Measurements from ENCODE around the gene RBMX. TPM values are rescaled to one million over a fixed set of nuclear protein-coding genes. Genes with fewer than 3 reads are reported as not detected.

The RBMX gene
- total RNA-seq, 1 experiment from 2014 or later: 414 TPM

GRCh38 chrX:136889269-136889668, 8.7 kb upstream of the RBMX start:
- H3K79me1 ChIP-seq (ENCODE audit: insufficient read depth, low read depth, low read length, poor library complexity, severe bottlenecking): no peaks in the 10 kb centered on the region
- H3K79me2 ChIP-seq (ENCODE audit: insufficient read depth, low read length): no peaks in the 10 kb centered on the region
- no peak overlapping the region for H2BK20ac ChIP-seq (ENCODE audit: low read depth, low read length, poor library complexity, severe bottlenecking)
- H3K27ac ChIP-seq (ENCODE audit: insufficient read length, low read depth, low read length): no peak overlapping the region
- no peak overlapping the region for H2BK12ac ChIP-seq (ENCODE audit: insufficient read length, low read depth, low read length)
- H4K91ac ChIP-seq (ENCODE audit: insufficient read length, low read depth, low read length): no peak overlapping the region
- no peak overlapping the region for H4K5ac ChIP-seq (ENCODE audit: insufficient read length, low read depth, low read length)
- Mint-ChIP-seq H3K27ac (no peak overlapping the region), H3K36me3 (ENCODE audit: insufficient read depth in 1 of 3, low read depth in 3 of 3) (peaks cover 0 to 2% (median 0%) of the 10 kb centered on the region in 3 experiments; a peak in 3 of 7 replicates), H3K9me3 (peaks cover 54 to 69% of the 10 kb centered on the region in 2 experiments), H3K27me3 (ENCODE audit: low read depth) (no peaks in the 10 kb centered on the region; the same call in 1 of the 2 replicates), H3K4me1 (peaks cover 2 to 7% of the 10 kb centered on the region in 2 experiments), H3K4me3 (no peak overlapping the region)
- no peak overlapping the region for H2BK120ac ChIP-seq (ENCODE audit: low read depth, low read length, poor library complexity, severe bottlenecking)
- H2AFZ ChIP-seq (ENCODE audit: low read length): no peak overlapping the region
- H2AK5ac ChIP-seq (ENCODE audit: insufficient read length, low read length): no peak overlapping the region
- whole genome bisulfite sequencing (ENCODE audit: extremely low coverage, insufficient read length, low lambda C conversion rate): no CpG with 5 or more reads among the region's 7 CpGs
- no peaks in the 10 kb centered on the region for H3K23me2 ChIP-seq (ENCODE audit: insufficient read length, low read depth, low read length, poor library complexity, severe bottlenecking)
- no peak for DNase-seq
- H2BK5ac ChIP-seq (ENCODE audit: insufficient read length, low read length): no peak overlapping the region
- no peaks in the 10 kb centered on the region for H4K20me1 ChIP-seq (ENCODE audit: control insufficient read depth, insufficient read depth, insufficient read length)
- no peak overlapping the region for H3K14ac ChIP-seq (ENCODE audit: insufficient read depth, low read length)
- no peaks in the 10 kb centered on the region for H3K27me3 ChIP-seq (ENCODE audit: insufficient read depth, low read length)
- no peak overlapping the region for H4K8ac ChIP-seq (replicated peaks; ENCODE audit: insufficient read length, low read depth, low read length)
- H3T11ph ChIP-seq (ENCODE audit: low read length): no peak overlapping the region
- H3K4ac ChIP-seq (ENCODE audit: low read depth, low read length): no peak overlapping the region
- no peak overlapping the region for H3K23ac ChIP-seq (ENCODE audit: insufficient read length, low read depth, low read length)
- H3K56ac ChIP-seq (ENCODE audit: insufficient read length, low read depth, low read length): no peak overlapping the region
- H3K18ac ChIP-seq (ENCODE audit: insufficient read length, low read depth, low read length): no peak overlapping the region
- H3K9me3 ChIP-seq (ENCODE audit: control insufficient read depth, low read depth, low read length): peaks cover 20% of the 10 kb centered on the region
- no peak overlapping the region for H3K9ac ChIP-seq (ENCODE audit: extremely low read depth, insufficient read length, low read length)
- H3K4me1 ChIP-seq (ENCODE audit: insufficient read depth, low read length): no peaks in the 10 kb centered on the region
- H3K4me2 ChIP-seq (ENCODE audit: insufficient read depth, insufficient read length, low read length): no peak overlapping the region
- TF ChIP-seq CTCF (conservative IDR thresholded peaks at IDR 0.05): no peak
- H2BK15ac ChIP-seq (ENCODE audit: low read depth, low read length): no peak overlapping the region
